Left lung (tissue), 10 donors: Measurements from ENCODE around the gene PPP4R2. TPM values are rescaled to one million over a fixed set of nuclear protein-coding genes. Genes with fewer than 3 reads are reported as not detected.

Experiments
- ATAC-seq: fragments of 200-7000 bp; cut with Tn5 transposase; one replicate; pipeline ENCODE4 v1.9.1; 2020; ENCODE audit warnings: moderate library complexity
- DNase-seq, 4 donors: peaks; one replicate each; pipeline ENCODE4 v3.0.0-alpha.2; 2013 to 2020
- H3K27ac ChIP-seq, 2 donors: fragments of 200-600 bp; sonication (generic) in 1 of 2; one replicate each; pipeline versions ENCODE4 v1.5.0 to v1.8.0; 2020 to 2021
- H3K27me3 ChIP-seq, 2 donors: fragments of 200-600 bp; sonication (generic) in 1 of 2; one replicate each; pipeline versions ENCODE4 v1.5.0 to v1.8.0; 2020 to 2021
- H3K36me3 ChIP-seq, 2 donors: fragments of 200-600 bp; sonication (generic) in 1 of 2; one replicate each; pipeline versions ENCODE4 v1.5.0 to v1.8.0; 2020 to 2021
- H3K4me1 ChIP-seq, 2 donors: fragments of 200-600 bp; one replicate each; pipeline ENCODE4 v1.8.0; 2021
- H3K4me3 ChIP-seq, 2 donors: fragments of 200-600 bp; sonication (generic) in 1 of 2; one replicate each; pipeline versions ENCODE4 v1.5.0 to v1.8.0; 2020 to 2021; ENCODE audit warnings: mild to moderate bottlenecking in 1 of 2
- H3K9me3 ChIP-seq, 2 donors: fragments of 200-600 bp; sonication (generic) in 1 of 2; one replicate each; pipeline versions ENCODE4 v1.5.0 to v1.8.0; 2020 to 2021
- CTCF ChIP-seq, 2 donors: fragments of 200-600 bp; sonication (generic) in 1 of 2; IDR thresholded peaks; one replicate each; pipeline versions ENCODE4 v1.5.0 to v1.8.0; 2021; ENCODE audit warnings: antibody characterized with exemption in 2 of 2
- intact Hi-C, 2 donors: fragments of 100-400 bp; cut with DNase I; formaldehyde crosslinking; loops; one replicate each; pipeline versions ENCODE4 v1.11.2 to v1.14.2; 2022
- polyA plus RNA-seq, 6 donors: library from polyadenylated mRNA; unstranded; fragments of 120-200 nt; gene quantifications; one replicate each; pipeline ENCODE4 v1.2.1, GENCODE V29; 2013; ENCODE audit not compliant: insufficient read length in 6 of 6
- total RNA-seq, 2 donors: library from RNA; stranded (reverse); fragmentation: NEBNext Ultra II Directional; extraction: Animal tissue kit (Norgen Biotek cat#: 25700); gene quantifications; one replicate each; pipeline ENCODE4 v1.2.1, GENCODE V29; 2021
- donor health status: DM: no; HTN: yes; CAD: no.
- donor health status: DM: no; HTN: no; CAD: no.

Gene PPP4R2
- total and polyA plus RNA-seq, 8 donors = 71.5 to 91.7 (median 86.0) TPM

DNA sequence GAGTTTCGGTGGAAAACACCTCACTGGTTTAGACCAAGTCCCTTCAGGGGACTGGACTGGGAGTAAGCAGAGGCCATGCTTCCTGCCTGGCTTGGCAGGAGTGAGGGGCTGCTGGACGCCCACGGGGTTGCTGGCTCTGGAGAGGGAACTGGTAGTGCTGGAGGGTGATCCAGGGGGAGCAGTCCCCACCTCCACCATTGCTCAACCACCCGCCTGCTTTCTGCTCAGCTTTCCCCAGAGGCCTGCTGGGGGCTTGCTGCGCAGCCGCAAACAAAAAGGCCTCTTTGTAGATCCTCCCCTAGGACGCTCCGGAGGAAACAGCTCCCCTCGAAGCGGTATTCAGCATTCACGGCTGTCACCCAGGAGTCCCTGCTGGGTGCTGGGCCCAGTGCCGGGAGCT is 98.3 kb downstream of the PPP4R2 start:
- TF ChIP-seq CTCF (IDR thresholded peaks at IDR 0.05) = no peak
- no peak for ATAC-seq
- intact Hi-C loops = loop anchor here in 1 of 2 donors (5.0 kb wide), 1 partner anchor 407 kb away; no protein-coding TSS in a partner anchor

DNA sequence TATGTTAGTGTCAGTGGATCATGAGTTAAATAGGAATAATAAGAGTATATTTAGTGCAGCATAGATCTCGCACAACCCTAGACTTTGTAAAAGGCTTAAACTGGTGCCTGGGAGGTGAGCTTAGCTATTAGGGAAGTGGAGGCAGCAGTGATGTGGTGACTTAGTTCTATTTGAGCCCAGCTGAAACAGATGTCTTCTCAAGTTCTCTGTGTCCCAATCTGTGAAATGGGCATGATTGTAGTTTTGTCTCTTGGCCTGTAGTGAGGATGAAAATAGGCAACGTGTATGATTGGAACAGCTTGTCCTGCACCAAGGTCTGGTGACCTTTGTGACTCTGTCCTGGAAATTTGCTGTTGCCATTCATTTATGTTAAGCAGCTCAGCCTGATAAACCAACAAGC is 99.6 kb downstream of the PPP4R2 start:
- peaks cover 0 to 12% of the 10 kb centered on the region in 2 donors for H3K4me1 ChIP-seq
- no peaks in the 10 kb centered on the region for H3K9me3 ChIP-seq
- no peak for DNase-seq
- intact Hi-C loops = loop anchor here in 1 of 2 donors (5.0 kb wide), 1 partner anchor 406 kb away; no protein-coding TSS in a partner anchor
- ATAC-seq = no peak
- no peaks in the 10 kb centered on the region for H3K36me3 ChIP-seq
- H3K27ac ChIP-seq = no peak overlapping the region
- H3K27me3 ChIP-seq = no peaks in the 10 kb centered on the region
- H3K4me3 ChIP-seq = no peak overlapping the region
- TF ChIP-seq CTCF (IDR thresholded peaks at IDR 0.05) = no peak

More for the DNA sequence above, 98.3 kb downstream of the PPP4R2 start:
- no peaks in the 10 kb centered on the region for H3K9me3 ChIP-seq
- H3K27ac ChIP-seq = peak overlapping the region in 1 of 2 donors; percentile 31
- peaks cover 0 to 12% of the 10 kb centered on the region in 2 donors for H3K4me1 ChIP-seq
- H3K27me3 ChIP-seq = no peaks in the 10 kb centered on the region
- peak in 1 of 4 donors; percentile 10 for DNase-seq
- no peaks in the 10 kb centered on the region for H3K36me3 ChIP-seq
- H3K4me3 ChIP-seq = no peak overlapping the region

DNA sequence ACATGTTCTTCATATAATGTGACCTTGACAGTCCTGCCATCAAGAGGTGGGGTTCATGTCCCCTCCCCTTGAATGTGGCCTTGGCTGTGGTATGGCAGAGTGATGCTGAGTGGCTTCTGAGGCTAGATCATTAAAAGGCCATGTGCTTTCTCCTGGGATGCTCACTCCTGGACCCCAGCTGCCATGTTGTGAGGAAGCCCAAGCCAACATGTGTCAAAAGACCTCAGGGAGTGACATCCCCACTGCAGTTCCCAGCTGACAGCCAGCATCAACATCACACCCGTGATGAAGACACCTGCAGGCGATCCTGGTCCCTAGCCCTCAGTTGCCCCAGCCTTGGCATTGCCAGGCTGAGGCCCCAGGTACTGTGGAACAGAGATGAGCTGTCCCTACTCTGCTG is 101.4 kb downstream of the PPP4R2 start:
- intact Hi-C loops = loop anchor here in 1 of 2 donors (5.0 kb wide), 1 partner anchor 404 kb away; no protein-coding TSS in a partner anchor
- H3K27me3 ChIP-seq = no peaks in the 10 kb centered on the region
- no peak for TF ChIP-seq CTCF (IDR thresholded peaks at IDR 0.05)
- no peaks in the 10 kb centered on the region for H3K36me3 ChIP-seq
- H3K4me3 ChIP-seq = no peak overlapping the region
- no peaks in the 10 kb centered on the region for H3K9me3 ChIP-seq
- ATAC-seq (no peak), DNase-seq (no peak)
- H3K4me1 ChIP-seq = peaks cover 0 to 12% of the 10 kb centered on the region in 2 donors
- no peak overlapping the region for H3K27ac ChIP-seq

GRCh38 chr3:73098873-73099272 is 102.3 kb downstream of the PPP4R2 start:
- Histone ChIP-seq H3K4me1 (peaks cover 0 to 12% of the 10 kb centered on the region in 2 donors), H3K27me3 (no peaks in the 10 kb centered on the region), H3K27ac (no peak overlapping the region), H3K4me3 (no peak overlapping the region), H3K9me3 (no peaks in the 10 kb centered on the region), H3K36me3 (no peaks in the 10 kb centered on the region)
- DNase-seq (no peak), ATAC-seq (no peak)
- intact Hi-C loops = loop anchor here in 1 of 2 donors (5.0 kb wide), 1 partner anchor 403 kb away; no protein-coding TSS in a partner anchor
- no peak for TF ChIP-seq CTCF (IDR thresholded peaks at IDR 0.05)

- intact Hi-C loops = loop anchor here in 1 of 2 donors (5.0 kb wide), 1 partner anchor 331 kb away; no protein-coding TSS in a partner anchor
- no peaks in the 10 kb centered on the region for H3K36me3 ChIP-seq
- peak; percentile 92 to 95 for TF ChIP-seq CTCF (IDR thresholded peaks at IDR 0.05)
- H3K27me3 ChIP-seq = no peaks in the 10 kb centered on the region
- ATAC-seq (peak; percentile 98), DNase-seq (peak in 3 of 4 donors; percentile 67 to 90 (median 82))
- H3K4me1 ChIP-seq = no peaks in the 10 kb centered on the region
- H3K9me3 ChIP-seq = no peaks in the 10 kb centered on the region
- H3K4me3 ChIP-seq = no peak overlapping the region
- no peak overlapping the region for H3K27ac ChIP-seq
Measured at GRCh38 chr3:73100741-73101559, 104.3 kb downstream of the PPP4R2 start.
